IMR-90 (cell line): Measurements from ENCODE around the gene CENATAC. TPM values are rescaled to one million over a fixed set of nuclear protein-coding genes. Genes with fewer than 3 reads are reported as not detected.

ENCODE experiments used
- ATAC-seq: fragments of 200-7000 bp; cut with Tn5 transposase; 2 replicates; pipeline ENCODE4 v1.9.1; 2020; ENCODE audit warnings: low read depth, mild to moderate bottlenecking, moderate library complexity
- BruUV-seq: library from RNA; stranded (reverse); fragments of 400-500 nt; replicated peaks from 2 replicates; lab custom pipeline; 2021; lab: Mats Ljungman, UMichigan
- CTCF ChIA-PET: fragments of 300-600 bp; formaldehyde crosslinking; extraction: SDS; loops from one replicate; lab custom pipeline; 2021; ENCODE audit warnings: antibody characterized with exemption; lab: Yijun Ruan, JAX
- POLR2A ChIA-PET: fragments of 300-600 bp; sonication (Branson Sonifier 250); formaldehyde crosslinking; loops from one replicate; lab custom pipeline; 2022; ENCODE audit warnings: antibody characterized with exemption; ENCODE audit not compliant: unreplicated experiment; lab: Charles Lee
- DNase-seq: peaks from one replicate; pipeline ENCODE4 v3.0.0; 2013
- H2AFZ ChIP-seq: replicated peaks from 2 replicates; pipeline ENCODE3; 2013; ENCODE audit warnings: low read length, mild to moderate bottlenecking; ENCODE audit not compliant: poor library complexity
- H2AK5ac ChIP-seq: 2 replicates; pipeline ENCODE4 v1.6.1; 2013; ENCODE audit warnings: low read depth, low read length, inconsistent platforms
- H2AK9ac ChIP-seq: replicated peaks from 2 replicates; pipeline ENCODE3; 2013; ENCODE audit warnings: mild to moderate bottlenecking, low read depth, low read length, moderate library complexity; ENCODE audit not compliant: poor library complexity
- H2BK120ac ChIP-seq: 2 replicates; pipeline ENCODE4 v1.6.1; 2013; ENCODE audit warnings: low read depth, low read length, inconsistent platforms
- H2BK15ac ChIP-seq: 3 replicates; pipeline ENCODE4 v1.6.1; 2013; ENCODE audit warnings: low read depth, low read length, inconsistent platforms
- H2BK20ac ChIP-seq: 2 replicates; pipeline ENCODE4 v1.6.1; 2013; ENCODE audit warnings: low read depth, mild to moderate bottlenecking, inconsistent platforms, low read length, moderate library complexity
- H2BK5ac ChIP-seq: 2 replicates; pipeline ENCODE4 v1.6.1; 2013; ENCODE audit warnings: mild to moderate bottlenecking, low read depth, low read length, inconsistent platforms; ENCODE audit not compliant: poor library complexity, severe bottlenecking
- H3K14ac ChIP-seq: replicated peaks from 2 replicates; pipeline ENCODE4 v1.6.1; 2013; ENCODE audit warnings: low read depth, low read length, inconsistent platforms
- H3K18ac ChIP-seq: 2 replicates; pipeline ENCODE4 v1.6.1; 2013; ENCODE audit warnings: low read depth, low read length, control low read depth
- H3K23ac ChIP-seq: 2 replicates; pipeline ENCODE4 v1.6.1; 2013; ENCODE audit warnings: low read depth, low read length, inconsistent platforms
- H3K27ac ChIP-seq: 2 replicates; pipeline ENCODE4 v1.5.1; 2013; ENCODE audit warnings: mild to moderate bottlenecking, control low read depth, low read length; ENCODE audit not compliant: insufficient read depth
- H3K27me3 ChIP-seq: 2 replicates; pipeline ENCODE4 v1.6.1; 2013; ENCODE audit warnings: low read length; ENCODE audit not compliant: control insufficient read depth, insufficient read depth
- H3K36me3 ChIP-seq: 2 replicates; pipeline ENCODE4 v1.6.1; 2013; ENCODE audit warnings: low read length, mixed read lengths; ENCODE audit not compliant: control insufficient read depth, insufficient read depth
- H3K4ac ChIP-seq: 2 replicates; pipeline ENCODE4 v1.6.1; 2013; ENCODE audit warnings: low read depth, low read length, inconsistent platforms
- H3K4me1 ChIP-seq: 2 replicates; pipeline ENCODE4 v1.6.1; 2013; ENCODE audit warnings: low read length, mixed read lengths; ENCODE audit not compliant: control insufficient read depth, insufficient read depth
- H3K4me2 ChIP-seq: 2 replicates; pipeline ENCODE4 v1.6.1; 2013; ENCODE audit warnings: low read depth, mild to moderate bottlenecking, control low read depth, low read length, moderate library complexity
- H3K4me3 ChIP-seq: 2 replicates; pipeline ENCODE4 v1.5.1; 2013; ENCODE audit warnings: low read depth, mild to moderate bottlenecking, control low read depth, low read length, moderate library complexity; ENCODE audit not compliant: insufficient read depth
- H3K56ac ChIP-seq: 2 replicates; pipeline ENCODE4 v1.6.1; 2013; ENCODE audit warnings: low read length, inconsistent platforms; ENCODE audit not compliant: insufficient read depth; ENCODE audit errors: extremely low read depth
- H3K79me1 ChIP-seq, 2 experiments: 2 replicates each; pipeline ENCODE4 v1.6.1; 2013; ENCODE audit warnings: low read length in 2 of 2, inconsistent platforms in 1 of 2, low read depth in 1 of 2
- H3K9ac ChIP-seq: 2 replicates; pipeline ENCODE4 v1.6.1; 2013; ENCODE audit warnings: low read depth, low read length, control low read depth
- H3K9me1 ChIP-seq: 2 replicates; pipeline ENCODE4 v1.6.1; 2013; ENCODE audit warnings: low read length, inconsistent platforms; ENCODE audit not compliant: insufficient read depth
- H3K9me3 ChIP-seq: 2 replicates; pipeline ENCODE4 v1.6.1; 2013; ENCODE audit warnings: low read length; ENCODE audit not compliant: control insufficient read depth, insufficient read depth
- H4K20me1 ChIP-seq: 2 replicates; pipeline ENCODE4 v1.6.1; 2013; ENCODE audit warnings: low read length, inconsistent platforms; ENCODE audit not compliant: insufficient read depth
- H4K5ac ChIP-seq: 2 replicates; pipeline ENCODE4 v1.6.1; 2013; ENCODE audit warnings: mild to moderate bottlenecking, low read depth, low read length, control low read depth
- H4K8ac ChIP-seq, 2 experiments: 2 replicates each; pipeline ENCODE4 v1.6.1; 2013; ENCODE audit warnings: low read depth in 2 of 2, low read length in 2 of 2, control low read depth in 1 of 2, inconsistent platforms in 1 of 2
- H4K91ac ChIP-seq: 2 replicates; pipeline ENCODE4 v1.6.1; 2013; ENCODE audit warnings: low read depth, low read length, inconsistent platforms; ENCODE audit not compliant: insufficient read depth
- BHLHE40 ChIP-seq: fragments of 150-350 bp; IDR thresholded peaks from 2 replicates; pipeline ENCODE4 v1.6.1; 2016; ENCODE audit warnings: mild to moderate bottlenecking, low read depth, low read length
- CEBPB ChIP-seq: IDR thresholded peaks from 2 replicates; pipeline ENCODE4 v1.6.1; 2012; ENCODE audit warnings: low read depth, low read length, improper control_type of control experiment
- CHD1 ChIP-seq: IDR thresholded peaks from 2 replicates; pipeline ENCODE4 v1.6.1; 2012; ENCODE audit warnings: low read depth, low read length, improper control_type of control experiment
- FOS ChIP-seq: fragments of 150-350 bp; IDR thresholded peaks from 2 replicates; pipeline ENCODE4 v1.6.1; 2016; ENCODE audit warnings: low read depth, low read length
- MAFK ChIP-seq: IDR thresholded peaks from 2 replicates; pipeline ENCODE4 v1.6.1; 2012; ENCODE audit warnings: low read depth, low read length, improper control_type of control experiment
- MXI1 ChIP-seq: IDR thresholded peaks from 2 replicates; pipeline ENCODE4 v1.6.1; 2012; ENCODE audit warnings: low read depth, mild to moderate bottlenecking, low read length, moderate library complexity, borderline replicate concordance
- POLR2A ChIP-seq: IDR thresholded peaks from 2 replicates; pipeline ENCODE4 v1.6.1; 2012; ENCODE audit warnings: mild to moderate bottlenecking, low read depth, low read length
- RAD21 ChIP-seq: IDR thresholded peaks from 2 replicates; pipeline ENCODE4 v1.6.1; 2012; ENCODE audit warnings: low read length, improper control_type of control experiment
- SMC3 ChIP-seq: fragments of 150-350 bp; IDR thresholded peaks from 2 replicates; pipeline ENCODE4 v1.6.1; 2016; ENCODE audit warnings: low read depth, mild to moderate bottlenecking, antibody characterized with exemption, low read length, moderate library complexity
- WGBS, 2 experiments: methylation state at CpG; one replicate each; pipeline versions ENCODE4 v1.1.5 to v1.1.7; 2013; ENCODE audit warnings: missing lambda C conversion rate in 2 of 2; ENCODE audit not compliant: insufficient read length in 1 of 2; ENCODE audit errors: extremely low coverage in 2 of 2; 5-methylcytosine and 5-hydroxymethylcytosine counted together
- dilution Hi-C: fragments of 300-500 bp; cut with HindIII; formaldehyde crosslinking; loops from one replicate; pipeline ENCODE4 v1.14.3; 2018; ENCODE audit warnings: low sequenced_read_pairs; ENCODE audit not compliant: unreplicated experiment
- in situ Hi-C: fragments of 300-500 bp; cut with MboI; formaldehyde crosslinking; loops from 3 replicates; pipeline ENCODE4 v1.14.3; 2019; ENCODE audit warnings: low sequenced_read_pairs, inconsistent platforms, mixed read lengths
- intact Hi-C: fragments of 100-400 bp; cut with micrococcal nuclease; formaldehyde crosslinking; loops from 2 replicates; pipeline ENCODE4 v1.10.0; 2022
- polyA plus RNA-seq, 3 experiments: library from polyadenylated mRNA; depleted of rRNA; stranded (reverse); fragments of >200 nt; gene quantifications; 2 replicates each; pipeline ENCODE4 v1.2.3, GENCODE V29; 2012; ENCODE audit warnings: low replicate concordance in 1 of 3
- total RNA-seq: library from RNA; depleted of rRNA; stranded (reverse); fragments of >200 nt; gene quantifications from 2 replicates; pipeline ENCODE4 v1.2.3, GENCODE V29; 2012
- TF ChIP-seq, protein P1 (sequence below): conservative IDR thresholded peaks from 2 replicates; pipeline ENCODE4 v1.5.1; 2012; ENCODE audit warnings: mild to moderate bottlenecking, low read depth, low read length, improper control_type of control experiment
- TF ChIP-seq, protein P2 (sequence below): fragments of 150-350 bp; IDR thresholded peaks from 2 replicates; pipeline ENCODE4 v1.6.1; 2016; ENCODE audit warnings: low read depth, mild to moderate bottlenecking, low read length, moderate library complexity, borderline replicate concordance

CENATAC gene
- total and polyA plus RNA-seq, 2 of the 4 experiments (the other 2 are of a cell fraction): 13.1 to 16.7 TPM

DNA sequence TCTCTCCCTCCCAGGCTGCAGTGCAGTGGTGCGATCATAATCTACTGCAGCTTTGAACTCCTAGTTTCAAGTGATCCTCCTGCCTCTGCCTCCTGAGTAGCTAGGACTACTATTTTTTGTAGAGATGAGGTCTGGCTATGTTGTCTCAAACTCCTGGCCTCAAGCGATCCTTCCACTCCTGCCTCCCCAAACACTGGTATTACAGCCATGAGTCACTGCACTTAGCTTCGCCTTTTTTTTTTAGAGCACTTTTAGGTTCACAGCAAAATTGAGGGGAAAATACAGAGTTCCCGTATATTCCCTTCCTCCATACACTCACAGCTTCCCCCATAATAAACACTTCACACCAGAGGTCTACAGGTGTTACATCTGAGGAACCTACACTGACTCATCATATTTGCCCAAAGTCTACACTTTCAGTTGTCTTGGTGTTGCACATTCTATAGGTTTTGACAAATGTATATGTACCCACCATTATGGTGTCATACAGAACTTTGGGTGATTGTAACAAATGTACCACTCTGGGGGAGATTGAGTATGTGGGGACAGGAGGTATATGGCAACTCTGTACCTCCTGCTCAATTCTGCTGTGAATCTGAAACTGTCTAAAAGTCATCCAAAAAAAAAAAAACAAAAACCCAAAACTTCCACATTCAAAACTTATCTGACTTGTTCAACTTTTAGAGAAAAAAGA lies 44.0 kb downstream of the CENATAC start:
- Histone ChIP-seq H4K8ac (no peak overlapping the region), H3K4ac (no peak overlapping the region), H3K18ac (no peak overlapping the region), H2BK15ac (no peak overlapping the region), H3K14ac (no peak overlapping the region), H3K56ac (no peak overlapping the region), H3K4me3 (no peak overlapping the region), H2AK9ac (peak overlapping the region; percentile 1), H3K23ac (no peak overlapping the region), H2BK20ac (no peak overlapping the region), H3K79me1 (no peaks in the 10 kb centered on the region), H3K9me3 (no peaks in the 10 kb centered on the region), H2BK120ac (no peak overlapping the region), H4K20me1 (no peaks in the 10 kb centered on the region; the same call in 1 of the 2 replicates), H3K27me3 (no peaks in the 10 kb centered on the region), H2AFZ (no peak overlapping the region), H4K91ac (no peak overlapping the region), H3K36me3 (peaks cover 18% of the 10 kb centered on the region), H3K4me2 (no peak overlapping the region), H4K5ac (no peak overlapping the region), H3K4me1 (no peaks in the 10 kb centered on the region), H2AK5ac (no peak overlapping the region), H2BK5ac (no peak overlapping the region), H3K27ac (no peak overlapping the region), H3K9me1 (no peaks in the 10 kb centered on the region), H3K9ac (no peak overlapping the region)
- ChIA-PET POLR2A (no interaction called here), CTCF (interaction anchor here (0.6 kb wide), 1 partner anchor 34 kb away, joined by 3 read pairs; no protein-coding TSS in a partner anchor)
- ATAC-seq (no peak), DNase-seq (peak; percentile 16)
- dilution Hi-C loops (no loop called here), intact Hi-C loops (no loop called here), in situ Hi-C loops (no loop called here)
- no CpG with 5 or more reads among the region's 4 CpGs for WGBS, 2 experiments
- no TSS peak for BruUV-seq
- TF ChIP-seq POLR2A (no peak), MAFK (no peak), CEBPB (no peak), CHD1 (no peak), RAD21 (no peak), MXI1 (no peak), BHLHE40 (no peak), SMC3 (no peak), FOS (no peak)
- TF ChIP-seq, protein P1, sequence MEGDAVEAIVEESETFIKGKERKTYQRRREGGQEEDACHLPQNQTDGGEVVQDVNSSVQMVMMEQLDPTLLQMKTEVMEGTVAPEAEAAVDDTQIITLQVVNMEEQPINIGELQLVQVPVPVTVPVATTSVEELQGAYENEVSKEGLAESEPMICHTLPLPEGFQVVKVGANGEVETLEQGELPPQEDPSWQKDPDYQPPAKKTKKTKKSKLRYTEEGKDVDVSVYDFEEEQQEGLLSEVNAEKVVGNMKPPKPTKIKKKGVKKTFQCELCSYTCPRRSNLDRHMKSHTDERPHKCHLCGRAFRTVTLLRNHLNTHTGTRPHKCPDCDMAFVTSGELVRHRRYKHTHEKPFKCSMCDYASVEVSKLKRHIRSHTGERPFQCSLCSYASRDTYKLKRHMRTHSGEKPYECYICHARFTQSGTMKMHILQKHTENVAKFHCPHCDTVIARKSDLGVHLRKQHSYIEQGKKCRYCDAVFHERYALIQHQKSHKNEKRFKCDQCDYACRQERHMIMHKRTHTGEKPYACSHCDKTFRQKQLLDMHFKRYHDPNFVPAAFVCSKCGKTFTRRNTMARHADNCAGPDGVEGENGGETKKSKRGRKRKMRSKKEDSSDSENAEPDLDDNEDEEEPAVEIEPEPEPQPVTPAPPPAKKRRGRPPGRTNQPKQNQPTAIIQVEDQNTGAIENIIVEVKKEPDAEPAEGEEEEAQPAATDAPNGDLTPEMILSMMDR: no peak
- TF ChIP-seq, protein P2, sequence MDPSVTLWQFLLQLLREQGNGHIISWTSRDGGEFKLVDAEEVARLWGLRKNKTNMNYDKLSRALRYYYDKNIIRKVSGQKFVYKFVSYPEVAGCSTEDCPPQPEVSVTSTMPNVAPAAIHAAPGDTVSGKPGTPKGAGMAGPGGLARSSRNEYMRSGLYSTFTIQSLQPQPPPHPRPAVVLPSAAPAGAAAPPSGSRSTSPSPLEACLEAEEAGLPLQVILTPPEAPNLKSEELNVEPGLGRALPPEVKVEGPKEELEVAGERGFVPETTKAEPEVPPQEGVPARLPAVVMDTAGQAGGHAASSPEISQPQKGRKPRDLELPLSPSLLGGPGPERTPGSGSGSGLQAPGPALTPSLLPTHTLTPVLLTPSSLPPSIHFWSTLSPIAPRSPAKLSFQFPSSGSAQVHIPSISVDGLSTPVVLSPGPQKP: no peak
